Fibroblast of lung (primary cell): ENCODE data around the gene CERS5.

ENCODE experiments used
- CTCF ChIP-seq, 2 donors: IDR thresholded peaks in 1 of 2; conservative IDR thresholded peaks in 1 of 2; 1 replicate in 1 of 2; 2 replicates in 1 of 2; pipeline ENCODE4 v1.5.1; 2011 to 2012; ENCODE audit warnings: low read length in 2 of 2, control low read depth in 1 of 2, inconsistent platforms in 1 of 2, low read depth in 1 of 2, mild to moderate bottlenecking in 1 of 2
- EZH2 ChIP-seq: IDR thresholded peaks from 2 replicates; pipeline ENCODE4 v1.5.1; 2012; ENCODE audit warnings: low read length, control low read depth, mild to moderate bottlenecking; ENCODE audit errors: missing control alignments

- TF ChIP-seq CTCF (conservative IDR thresholded peaks at IDR 0.05 in 1 of 2, IDR thresholded peaks at IDR 0.05 in 1 of 2; ENCODE audit: low read depth in 1 of 2, low read length in 2 of 2) (no peak), EZH2 (no peak)
Measured at GRCh38 chr12:50203691-50204090, 36.5 kb upstream of the CERS5 start.
